Measurements from ENCODE around the gene PPP6C.

Gene PPP6C

DNA sequence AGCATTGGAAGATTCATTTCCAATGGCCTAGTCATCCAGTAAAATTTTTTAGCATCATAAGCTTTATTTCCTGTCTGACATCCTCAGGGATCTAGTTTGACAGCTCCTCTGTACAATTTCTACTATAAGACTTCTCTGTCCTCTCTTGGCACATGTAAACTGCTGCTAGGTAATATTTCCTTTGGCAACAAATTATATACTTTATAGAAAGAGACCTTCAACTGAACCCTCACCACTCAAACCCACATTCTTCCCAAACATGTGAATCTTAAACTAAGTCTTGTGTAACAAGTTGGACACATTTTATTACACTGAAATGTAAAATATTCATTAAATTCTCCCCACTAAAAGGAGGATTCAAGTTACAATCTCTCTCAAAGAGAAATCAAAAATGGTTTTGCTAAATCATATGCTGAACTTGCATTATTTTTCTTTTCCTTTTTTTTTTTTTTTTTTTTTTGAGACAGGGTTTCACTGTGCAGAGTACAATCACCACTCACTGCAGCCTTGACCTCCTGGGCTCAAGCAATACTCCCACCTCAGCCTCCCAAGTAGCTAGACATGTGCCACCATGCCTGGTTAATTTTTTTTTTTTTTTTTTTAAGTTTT is 83.2 kb downstream of the PPP6C start:
- H3K4me1 Mint-ChIP-seq, result no peaks in the 10 kb centered on the region
- H3K36me3 Mint-ChIP-seq, result peaks cover 4% of the 10 kb centered on the region
- DNase-seq, result no peak
- CTCF ChIA-PET, result no interaction called here
- H3K4me3 Mint-ChIP-seq, result no peak overlapping the region
- H3K27me3 Mint-ChIP-seq, result no peaks in the 10 kb centered on the region
- H3K9me3 Mint-ChIP-seq, result no peaks in the 10 kb centered on the region
- no peak overlapping the region for H3K27ac Mint-ChIP-seq

DNA sequence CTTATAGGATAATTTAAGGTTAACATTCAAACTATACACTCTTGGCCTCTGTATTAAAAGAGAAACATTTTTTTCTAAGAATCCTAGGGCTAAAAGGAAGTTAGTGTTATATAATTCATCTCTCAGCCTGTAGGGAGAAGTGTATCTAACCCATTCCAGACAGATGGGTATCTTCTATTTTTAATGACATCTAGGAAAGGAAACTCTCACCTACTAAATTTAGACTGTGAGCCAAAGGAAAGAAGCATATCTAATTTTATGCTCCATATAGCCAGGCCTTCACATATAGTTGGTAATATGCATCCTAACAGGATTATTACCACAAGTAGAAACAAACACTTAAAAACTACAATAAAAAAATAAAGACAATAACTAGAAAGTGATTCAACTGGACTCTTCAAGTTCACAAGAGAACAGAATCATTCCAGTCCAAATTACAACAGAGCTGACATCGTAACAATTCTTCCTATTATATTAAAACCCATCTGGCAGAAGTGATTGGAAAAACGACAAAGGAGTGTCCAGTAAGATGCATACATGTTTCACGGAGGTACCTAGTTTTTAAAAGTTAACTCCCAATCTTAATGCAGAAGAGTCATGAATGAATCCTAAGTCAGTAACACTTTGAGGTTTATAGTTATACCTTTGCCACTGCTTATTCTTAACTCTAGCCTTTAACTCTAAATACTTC is 85.7 kb downstream of the PPP6C start:
- Mint-ChIP-seq H3K9me3 (no peaks in the 10 kb centered on the region), H3K36me3 (peaks cover 1% of the 10 kb centered on the region), H3K4me1 (no peaks in the 10 kb centered on the region), H3K27me3 (no peaks in the 10 kb centered on the region), H3K4me3 (no peak overlapping the region), H3K27ac (no peak overlapping the region)
- CTCF ChIA-PET, result no interaction called here
- no peak for DNase-seq

DNA sequence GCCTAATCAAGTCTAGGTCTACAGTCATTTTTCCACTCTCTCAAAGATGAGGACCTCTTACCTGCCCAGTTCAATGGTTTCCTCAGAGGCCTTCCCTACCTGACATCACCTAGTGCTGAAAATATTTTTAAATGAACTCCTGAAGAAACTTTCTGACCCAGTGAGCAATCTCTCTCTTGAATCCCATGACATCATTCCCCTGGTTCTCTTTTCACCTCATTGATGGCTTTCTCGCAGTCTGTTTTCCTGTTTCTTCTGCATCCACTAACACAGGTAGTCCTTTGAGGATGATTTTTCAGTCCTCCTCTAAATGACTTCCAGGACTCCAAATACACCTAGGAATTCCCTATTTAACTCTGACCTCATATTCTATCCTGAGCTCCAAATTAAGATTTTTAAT is 86.6 kb downstream of the PPP6C start:
- no peak overlapping the region for H3K4me3 Mint-ChIP-seq
- no peaks in the 10 kb centered on the region for H3K9me3 Mint-ChIP-seq
- no peak overlapping the region for H3K27ac Mint-ChIP-seq
- no peaks in the 10 kb centered on the region for H3K36me3 Mint-ChIP-seq
- DNase-seq, result no peak
- no peaks in the 10 kb centered on the region for H3K27me3 Mint-ChIP-seq
- no peaks in the 10 kb centered on the region for H3K4me1 Mint-ChIP-seq
- CTCF ChIA-PET, result no interaction called here

DNA sequence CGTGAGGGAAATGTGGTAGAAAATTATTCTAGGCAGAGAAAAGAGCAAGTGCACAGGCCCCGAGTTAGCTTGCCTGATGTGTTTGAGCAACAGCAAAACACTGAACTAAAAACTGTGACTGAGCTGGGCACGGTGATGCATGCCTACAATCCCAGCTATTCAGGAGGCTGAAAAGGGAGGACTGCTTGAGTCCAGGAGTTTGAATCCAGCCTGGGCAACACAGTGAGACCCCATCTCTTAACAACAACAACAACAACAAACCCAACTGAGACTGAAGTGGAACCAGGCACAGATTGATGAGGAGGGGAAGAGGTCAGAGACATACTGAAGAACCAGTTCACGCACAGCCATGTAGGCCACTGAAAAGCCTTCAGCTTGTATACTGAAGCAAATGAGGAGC is 88.8 kb downstream of the PPP6C start:
- H3K27ac Mint-ChIP-seq, result no peak overlapping the region
- H3K9me3 Mint-ChIP-seq, result peaks cover 8% of the 10 kb centered on the region
- no peak overlapping the region for H3K4me3 Mint-ChIP-seq
- DNase-seq, result no peak
- H3K27me3 Mint-ChIP-seq, result no peaks in the 10 kb centered on the region
- peaks cover 6% of the 10 kb centered on the region for H3K36me3 Mint-ChIP-seq
- peaks cover 8% of the 10 kb centered on the region for H3K4me1 Mint-ChIP-seq
- CTCF ChIA-PET, result interaction anchor here (1.1 kb wide), 1 partner anchor 11 kb away, joined by 3 read pairs; no protein-coding TSS in a partner anchor

DNA sequence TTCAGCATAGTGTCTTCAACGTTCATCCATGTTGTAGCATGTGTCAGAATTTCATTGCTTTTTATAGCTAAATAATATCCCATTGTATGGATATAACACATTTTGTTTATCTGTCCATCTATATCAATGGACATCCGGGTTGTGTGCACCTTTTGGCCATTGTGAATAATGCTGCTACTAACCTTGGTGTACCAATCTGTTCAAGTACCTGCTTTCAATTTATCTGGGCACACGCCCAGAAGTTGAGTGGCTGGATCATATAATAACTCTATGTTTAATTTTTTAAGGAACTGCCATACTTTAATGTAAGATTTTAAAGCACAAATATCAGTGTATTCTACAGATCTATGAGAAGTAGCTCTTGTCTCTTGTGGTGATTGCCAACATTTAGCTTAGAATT is 89.8 kb downstream of the PPP6C start:
- Mint-ChIP-seq H3K9me3 (peaks cover 10% of the 10 kb centered on the region), H3K4me3 (no peak overlapping the region), H3K36me3 (peaks cover 11% of the 10 kb centered on the region), H3K27me3 (no peaks in the 10 kb centered on the region), H3K4me1 (peaks cover 12% of the 10 kb centered on the region), H3K27ac (no peak overlapping the region)
- CTCF ChIA-PET, result no interaction called here
- no peak for DNase-seq

All from activated naive CD4-positive, alpha-beta T cell treated with anti-CD3 and anti-CD28 coated beads, Interleukin-2, amount 10 ng/mL, durations not matched to agents 7 days and 5 days (primary cell).